ENCODE data around the gene NRP2. TPM values are rescaled to one million over a fixed set of nuclear protein-coding genes. Genes with fewer than 3 reads are reported as not detected.

The NRP2 gene
- total and polyA plus RNA-seq, 2 of the 13 experiments (the other 11 are each of a cell fraction or from before 2014, with no cell fraction given): 0.65 to 1.4 TPM

DNA sequence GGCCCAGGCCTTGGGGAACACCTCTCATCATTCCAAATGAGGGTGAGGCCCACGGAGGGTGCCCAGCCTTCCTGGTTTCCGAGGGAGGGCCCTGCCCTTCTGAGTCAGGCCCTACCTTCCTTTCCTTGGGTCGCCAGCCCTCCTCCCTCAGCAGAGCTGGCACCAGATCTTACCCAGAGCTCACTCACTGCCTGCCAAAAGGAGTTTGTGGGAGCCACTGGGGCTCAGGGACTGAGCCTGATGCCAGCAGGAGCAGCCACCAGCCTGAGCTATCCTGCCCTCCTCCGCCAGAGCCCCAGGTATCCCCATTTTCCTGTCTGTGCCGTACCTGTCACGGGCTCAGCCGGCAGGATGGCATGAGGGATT, 64.1 kb downstream of the NRP2 start:
- in situ Hi-C loops (cut with HindIII; ENCODE audit: extremely low pct_ligation_motif_present, low pct_unique_long_range_greater_than_20kb): no loop called here
- no peak overlapping the region for H3K27ac ChIP-seq (ENCODE audit: extremely low read length, insufficient read depth, low read length)
- TF ChIP-seq CBX2 (IDR thresholded peaks at IDR 0.05; ENCODE audit: low read depth, low read length): no peak
- TF ChIP-seq CBX2 (CRISPR knock-in tag; IDR thresholded peaks at IDR 0.05; ENCODE audit: low read depth): no peak
- TF ChIP-seq, protein P1, sequence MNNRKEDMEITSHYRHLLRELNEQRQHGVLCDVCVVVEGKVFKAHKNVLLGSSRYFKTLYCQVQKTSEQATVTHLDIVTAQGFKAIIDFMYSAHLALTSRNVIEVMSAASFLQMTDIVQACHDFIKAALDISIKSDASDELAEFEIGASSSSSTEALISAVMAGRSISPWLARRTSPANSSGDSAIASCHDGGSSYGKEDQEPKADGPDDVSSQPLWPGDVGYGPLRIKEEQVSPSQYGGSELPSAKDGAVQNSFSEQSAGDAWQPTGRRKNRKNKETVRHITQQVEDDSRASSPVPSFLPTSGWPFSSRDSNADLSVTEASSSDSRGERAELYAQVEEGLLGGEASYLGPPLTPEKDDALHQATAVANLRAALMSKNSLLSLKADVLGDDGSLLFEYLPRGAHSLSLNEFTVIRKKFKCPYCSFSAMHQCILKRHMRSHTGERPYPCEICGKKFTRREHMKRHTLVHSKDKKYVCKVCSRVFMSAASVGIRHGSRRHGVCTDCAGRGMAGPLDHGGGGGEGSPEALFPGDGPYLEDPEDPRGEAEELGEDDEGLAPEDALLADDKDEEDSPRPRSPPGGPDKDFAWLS (CRISPR knock-in tag; IDR thresholded peaks at IDR 0.05; ENCODE audit: borderline replicate concordance): no peak
- TF ChIP-seq RFX1 (IDR thresholded peaks at IDR 0.05): no peak
- no peak for TF ChIP-seq RFX3 (CRISPR knock-in tag; IDR thresholded peaks at IDR 0.05)
- no peak for TF ChIP-seq EEA1 (CRISPR knock-in tag; IDR thresholded peaks at IDR 0.05; ENCODE audit: borderline replicate concordance)
- TF ChIP-seq ZNF570 (CRISPR knock-in tag; IDR thresholded peaks at IDR 0.05; ENCODE audit: borderline replicate concordance): no peak
- no TSS peak for BruUV-seq (replicated peaks)
- H3K36me3 ChIP-seq (replicated peaks in 1 of 2; ENCODE audit: control insufficient read depth in 1 of 2, insufficient read depth in 2 of 2, low read length in 2 of 2): no peaks in the 10 kb centered on the region
- WGBS (ENCODE audit: low lambda C conversion rate): 71% methylated on average over 7 of the region's 7 CpGs
- H3K9me3 ChIP-seq (ENCODE audit: low read length): no peaks in the 10 kb centered on the region
- peaks cover 0 to 3% of the 10 kb centered on the region in 2 experiments; a peak in 1 of 5 replicates for H3K27me3 ChIP-seq (ENCODE audit: control insufficient read depth in 1 of 2, insufficient read depth in 2 of 2, low read length in 2 of 2)
- no peak overlapping the region for H3K9ac ChIP-seq (ENCODE audit: insufficient read depth, low read depth, low read length)
- H3K4me2 ChIP-seq (ENCODE audit: low read depth, low read length): no peak overlapping the region
- FAIRE-seq (no peak), ATAC-seq (no peak), DNase-seq (ENCODE audit: low spot score) (no peak)
- ChIA-PET CTCF (ENCODE audit: low intra/inter-chr PET ratio, low total read pairs) (no interaction called here), POLR2A (no interaction called here)
- H2AFZ ChIP-seq (ENCODE audit: low read length): no peak overlapping the region
- intact Hi-C loops (cut with micrococcal nuclease; ENCODE audit: unreplicated experiment): no loop called here
- H3K4me3 ChIP-seq (replicated peaks in 1 of 3; ENCODE audit: insufficient read depth in 1 of 3, low read depth in 2 of 3, low read length in 3 of 3): no peak overlapping the region
- H3K79me2 ChIP-seq (ENCODE audit: insufficient read depth, low read length): no peaks in the 10 kb centered on the region
- H3K4me1 ChIP-seq (ENCODE audit: insufficient read depth, low read length): peaks cover 20% of the 10 kb centered on the region
- H4K20me1 ChIP-seq (ENCODE audit: insufficient read depth, low read length): no peaks in the 10 kb centered on the region

DNA sequence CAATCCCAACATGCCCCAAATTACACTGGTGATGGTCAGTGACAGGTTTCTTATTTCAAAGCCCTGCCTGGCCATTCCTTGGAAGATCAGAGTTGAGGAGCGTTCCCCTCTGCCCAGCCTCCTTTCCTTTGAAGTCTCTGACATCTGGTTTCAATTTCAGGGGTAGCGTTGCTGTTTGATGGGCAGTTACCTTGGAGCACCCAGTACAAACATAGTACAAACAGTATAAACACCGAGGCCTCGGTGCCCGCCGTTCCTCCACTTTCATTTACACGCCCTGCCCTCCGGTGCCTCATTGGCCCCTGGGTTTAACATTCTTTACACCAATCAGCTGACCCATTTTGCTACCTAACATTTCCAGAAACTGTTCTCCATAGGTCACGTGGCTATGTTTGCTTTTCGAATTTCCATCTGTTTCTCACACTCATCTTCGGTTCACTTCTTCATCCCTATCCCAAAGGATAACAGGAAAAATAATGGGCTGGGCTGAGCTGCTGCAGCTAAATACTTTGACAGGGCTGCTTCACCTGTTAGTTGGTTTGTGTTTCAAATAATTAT, 65.6 kb downstream of the NRP2 start:
- BruUV-seq (replicated peaks): no TSS peak
- no peak overlapping the region for H3K27ac ChIP-seq (ENCODE audit: extremely low read length, insufficient read depth, low read length)
- no peak overlapping the region for H2AFZ ChIP-seq (ENCODE audit: low read length)
- DNase-seq (ENCODE audit: low spot score): peak; percentile 21
- TF ChIP-seq, protein P2, sequence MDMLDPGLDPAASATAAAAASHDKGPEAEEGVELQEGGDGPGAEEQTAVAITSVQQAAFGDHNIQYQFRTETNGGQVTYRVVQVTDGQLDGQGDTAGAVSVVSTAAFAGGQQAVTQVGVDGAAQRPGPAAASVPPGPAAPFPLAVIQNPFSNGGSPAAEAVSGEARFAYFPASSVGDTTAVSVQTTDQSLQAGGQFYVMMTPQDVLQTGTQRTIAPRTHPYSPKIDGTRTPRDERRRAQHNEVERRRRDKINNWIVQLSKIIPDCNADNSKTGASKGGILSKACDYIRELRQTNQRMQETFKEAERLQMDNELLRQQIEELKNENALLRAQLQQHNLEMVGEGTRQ (IDR thresholded peaks at IDR 0.05; ENCODE audit: low read depth, low read length): peak; percentile 61
- TF ChIP-seq, protein P2 (CRISPR knock-in tag; IDR thresholded peaks at IDR 0.05; ENCODE audit: borderline replicate concordance): no peak
- no peak for TF ChIP-seq NR1H2 (CRISPR knock-in tag; IDR thresholded peaks at IDR 0.05; ENCODE audit: borderline replicate concordance, low read depth)
- TF ChIP-seq ZFP36L2 (CRISPR knock-in tag; IDR thresholded peaks at IDR 0.05): no peak
- H3K27me3 ChIP-seq (ENCODE audit: control insufficient read depth in 1 of 2, insufficient read depth in 2 of 2, low read length in 2 of 2): peaks cover 0 to 3% of the 10 kb centered on the region in 2 experiments; a peak in 2 of 5 replicates
- 44% methylated on average over 11 of the region's 11 CpGs for WGBS (ENCODE audit: low lambda C conversion rate)
- intact Hi-C loops (cut with micrococcal nuclease; ENCODE audit: unreplicated experiment): no loop called here
- ChIA-PET POLR2A (no interaction called here), CTCF (ENCODE audit: low intra/inter-chr PET ratio, low total read pairs) (no interaction called here)
- H3K79me2 ChIP-seq (ENCODE audit: insufficient read depth, low read length): no peaks in the 10 kb centered on the region
- peak; percentile 14; the same call in 2 of the 3 replicates for ATAC-seq
- no peak overlapping the region for H3K4me3 ChIP-seq (replicated peaks in 1 of 3; ENCODE audit: insufficient read depth in 1 of 3, low read depth in 2 of 3, low read length in 3 of 3)
- FAIRE-seq: no peak
- H3K9ac ChIP-seq (ENCODE audit: insufficient read depth, low read depth, low read length): no peak overlapping the region
- no peak overlapping the region for H3K4me2 ChIP-seq (ENCODE audit: low read depth, low read length)
- H3K9me3 ChIP-seq (ENCODE audit: low read length): no peaks in the 10 kb centered on the region
- in situ Hi-C loops (cut with HindIII; ENCODE audit: extremely low pct_ligation_motif_present, low pct_unique_long_range_greater_than_20kb): no loop called here
- peaks cover 20% of the 10 kb centered on the region for H3K4me1 ChIP-seq (ENCODE audit: insufficient read depth, low read length)
- no peaks in the 10 kb centered on the region for H3K36me3 ChIP-seq (replicated peaks in 1 of 2; ENCODE audit: control insufficient read depth in 1 of 2, insufficient read depth in 2 of 2, low read length in 2 of 2)
- no peaks in the 10 kb centered on the region for H4K20me1 ChIP-seq (ENCODE audit: insufficient read depth, low read length)
